SK-N-MC (cell line): ENCODE results near the gene ADORA3.

Experiments
- EZH2 ChIP-seq: fragments of 200-600 bp; sonication (generic); IDR thresholded peaks from one replicate; pipeline ENCODE4 v1.6.1; 2017; ENCODE audit warnings: antibody characterized with exemption
- FOXP2 ChIP-seq: optimal IDR thresholded peaks from 2 replicates; pipeline ENCODE3; 2011; ENCODE audit warnings: mild to moderate bottlenecking, moderate library complexity; ENCODE audit not compliant: insufficient read depth; ENCODE audit errors: extremely low read length, control extremely low read depth
- POLR2AphosphoS5 ChIP-seq: IDR thresholded peaks from 2 replicates; pipeline ENCODE4 v1.6.1; 2012; ENCODE audit warnings: mild to moderate bottlenecking, low read depth, low read length, borderline replicate concordance

DNA sequence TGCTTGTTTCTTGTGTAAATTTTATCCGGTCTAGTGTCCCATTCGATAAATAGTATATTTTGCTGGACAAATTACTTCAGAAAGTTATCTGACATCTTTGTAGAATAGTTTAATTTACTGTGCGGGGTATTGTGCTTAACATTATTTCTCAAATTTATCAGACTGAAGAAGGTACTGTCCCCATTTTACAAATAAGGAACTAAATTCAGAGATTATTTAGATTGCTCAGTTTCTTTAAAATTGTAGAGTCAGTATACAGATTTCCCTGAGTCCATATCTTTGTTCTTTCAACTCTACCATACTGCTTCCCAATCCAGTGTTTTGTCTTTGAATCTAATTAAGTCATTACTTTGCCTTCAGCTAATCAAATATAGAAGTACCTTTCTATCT lies 47.8 kb downstream of the ADORA3 start:
- TF ChIP-seq EZH2 = no peak
- TF ChIP-seq POLR2AphosphoS5 = no peak
- TF ChIP-seq FOXP2 = no peak
